GM19328 (cell line): ENCODE measurements around the gene SDK1.

Source experiments
- ATAC-seq: cut with Tn5 transposase; IDR thresholded peaks from one replicate; pipeline ENCODE4 v1.9.1; 2021; ENCODE audit warnings: mild to moderate bottlenecking, moderate library complexity; ENCODE audit not compliant: unreplicated experiment

The SDK1 gene

DNA sequence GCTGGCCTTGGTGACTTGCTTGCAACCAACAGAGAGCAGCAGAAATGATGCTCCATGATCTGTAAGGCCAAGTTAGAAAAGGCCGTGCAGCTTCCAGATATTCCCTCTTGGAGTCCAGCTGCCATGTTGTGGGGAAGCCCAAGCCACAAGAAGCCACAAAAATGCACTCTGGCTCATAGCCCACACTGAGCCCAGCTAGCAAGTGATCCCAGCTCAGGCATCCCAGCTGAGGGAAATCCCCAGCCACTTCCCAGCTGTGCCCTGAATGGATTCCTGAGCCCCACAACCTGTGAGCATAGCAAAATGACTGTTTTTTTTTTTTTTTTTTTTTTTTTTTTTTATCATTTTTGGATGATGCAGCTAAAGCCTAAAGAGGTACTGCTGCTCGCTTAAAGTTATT is 11.1 kb upstream of the SDK1 start:
- no peak for ATAC-seq

DNA sequence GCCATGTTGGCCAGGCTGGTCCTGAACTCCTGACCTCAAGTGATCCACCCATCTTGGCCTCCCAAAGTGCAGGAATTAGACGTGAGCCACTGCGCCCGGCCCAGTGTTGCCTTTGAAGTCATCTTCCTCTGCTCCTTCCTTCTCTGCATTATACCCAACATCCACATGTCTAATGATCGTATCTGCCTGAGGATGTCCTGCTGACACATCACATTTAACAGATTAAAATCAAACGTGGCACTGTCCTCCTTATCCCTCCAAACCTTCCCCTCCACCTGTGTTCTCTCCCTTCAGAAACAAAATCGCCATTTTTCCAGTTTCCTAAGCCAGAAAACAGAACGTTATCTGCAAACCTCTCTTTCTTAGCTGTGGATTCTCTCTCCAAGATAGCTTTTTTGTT is 8.4 kb upstream of the SDK1 start:
- no peak for ATAC-seq

DNA sequence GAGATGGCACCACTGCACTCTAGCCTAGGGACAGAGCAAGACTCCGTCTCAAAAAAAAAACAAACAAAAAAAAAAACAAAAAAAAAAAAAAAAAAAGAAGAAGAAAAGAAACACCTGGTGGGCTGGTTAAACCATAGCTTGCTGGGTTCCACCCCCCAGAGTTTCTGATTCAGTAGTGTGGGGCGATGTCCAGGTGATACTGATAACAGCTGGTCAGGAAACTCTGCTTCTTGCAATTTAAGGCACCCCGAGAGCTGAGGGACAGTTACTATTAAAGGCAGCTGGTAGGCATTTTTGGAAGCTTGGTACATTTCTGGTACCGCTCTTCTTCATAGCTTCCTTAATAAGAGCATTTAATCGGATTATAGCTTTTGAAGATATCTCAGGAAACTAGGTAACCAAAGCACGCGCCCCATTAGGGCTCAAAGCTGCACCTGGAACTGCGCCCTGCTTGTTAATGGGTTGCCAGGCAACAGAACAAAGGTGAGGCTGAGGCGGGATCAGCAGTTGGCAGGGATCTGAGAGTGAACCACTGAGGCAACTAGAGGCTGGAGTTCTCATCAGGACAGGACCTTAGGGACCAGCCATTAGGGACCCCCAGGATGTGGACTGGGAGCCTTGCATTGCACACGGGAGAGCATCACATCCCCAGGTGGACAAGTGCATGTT is 6.5 kb upstream of the SDK1 start:
- no peak for ATAC-seq

DNA sequence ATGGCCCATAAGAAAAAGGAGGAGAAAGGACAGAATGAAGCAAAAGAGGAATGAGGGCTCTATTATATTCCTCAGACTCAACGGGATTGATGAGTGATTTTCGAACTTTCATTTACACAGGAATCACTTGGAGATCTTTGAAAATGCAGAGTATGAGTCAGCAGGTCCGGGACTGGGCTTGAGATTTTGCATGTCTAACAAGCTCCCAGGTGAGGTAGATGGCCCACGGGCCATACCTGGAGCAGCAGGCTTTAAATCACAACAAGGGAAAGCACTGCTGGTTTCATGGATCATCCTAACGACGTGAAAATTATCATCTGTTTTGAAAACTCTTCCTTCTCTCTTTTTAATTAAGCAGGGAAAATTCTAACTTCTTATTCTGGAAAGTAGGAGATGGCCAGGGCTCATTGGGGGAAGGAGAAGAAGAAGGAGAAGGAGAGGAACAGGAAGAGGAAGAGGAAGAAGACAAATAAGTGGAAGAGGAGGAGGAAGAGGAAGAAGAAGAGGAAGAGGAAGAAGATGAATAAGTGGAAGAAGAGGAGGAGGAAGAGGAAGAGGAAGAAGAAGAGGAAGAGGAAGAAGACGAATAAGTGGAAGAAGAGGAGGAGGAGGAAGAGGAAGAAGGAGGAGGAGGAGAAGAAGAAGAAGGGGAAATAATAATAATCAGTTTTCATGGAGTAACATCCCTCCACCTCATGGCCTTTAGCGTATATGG is 3.8 kb upstream of the SDK1 start:
- no peak for ATAC-seq

DNA sequence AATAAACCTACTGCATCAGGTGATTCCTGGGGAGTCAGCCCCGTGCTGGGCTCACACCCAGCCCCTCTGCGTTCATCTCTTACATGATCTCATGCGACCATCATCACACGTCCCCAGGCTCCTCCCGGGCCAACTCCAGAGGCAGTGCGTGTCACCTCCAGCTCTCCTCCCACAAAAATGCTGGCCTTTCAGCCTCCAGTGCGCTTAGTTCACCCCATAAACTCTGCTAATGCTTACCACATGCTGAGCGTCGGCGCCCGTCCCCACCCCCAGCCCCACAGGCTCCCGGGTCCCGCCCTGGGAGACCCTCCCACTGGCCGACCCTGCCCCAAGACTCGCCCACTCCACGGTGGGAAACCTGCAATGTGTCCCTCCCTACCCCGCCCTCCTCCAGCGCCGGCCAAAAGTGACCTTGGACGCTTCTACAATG is 816 bp upstream of the SDK1 start:
- ATAC-seq, result no peak

DNA sequence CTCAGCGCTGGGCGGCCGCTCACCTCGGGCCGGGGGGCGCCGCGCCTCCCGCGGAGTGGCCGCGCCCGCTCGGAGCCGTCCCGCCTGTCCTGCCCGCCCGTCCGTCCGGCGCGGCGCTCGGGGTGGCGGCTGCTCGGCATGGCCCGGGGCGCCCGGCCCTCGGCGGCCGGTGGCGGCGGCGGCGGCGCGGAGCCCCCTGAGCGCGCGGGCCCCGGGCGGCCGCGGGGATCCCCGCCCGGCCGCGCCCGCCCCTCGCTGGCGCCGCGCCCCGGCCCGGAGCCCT is 338 bp downstream of the SDK1 start:
- ATAC-seq, result peak; percentile 3

DNA sequence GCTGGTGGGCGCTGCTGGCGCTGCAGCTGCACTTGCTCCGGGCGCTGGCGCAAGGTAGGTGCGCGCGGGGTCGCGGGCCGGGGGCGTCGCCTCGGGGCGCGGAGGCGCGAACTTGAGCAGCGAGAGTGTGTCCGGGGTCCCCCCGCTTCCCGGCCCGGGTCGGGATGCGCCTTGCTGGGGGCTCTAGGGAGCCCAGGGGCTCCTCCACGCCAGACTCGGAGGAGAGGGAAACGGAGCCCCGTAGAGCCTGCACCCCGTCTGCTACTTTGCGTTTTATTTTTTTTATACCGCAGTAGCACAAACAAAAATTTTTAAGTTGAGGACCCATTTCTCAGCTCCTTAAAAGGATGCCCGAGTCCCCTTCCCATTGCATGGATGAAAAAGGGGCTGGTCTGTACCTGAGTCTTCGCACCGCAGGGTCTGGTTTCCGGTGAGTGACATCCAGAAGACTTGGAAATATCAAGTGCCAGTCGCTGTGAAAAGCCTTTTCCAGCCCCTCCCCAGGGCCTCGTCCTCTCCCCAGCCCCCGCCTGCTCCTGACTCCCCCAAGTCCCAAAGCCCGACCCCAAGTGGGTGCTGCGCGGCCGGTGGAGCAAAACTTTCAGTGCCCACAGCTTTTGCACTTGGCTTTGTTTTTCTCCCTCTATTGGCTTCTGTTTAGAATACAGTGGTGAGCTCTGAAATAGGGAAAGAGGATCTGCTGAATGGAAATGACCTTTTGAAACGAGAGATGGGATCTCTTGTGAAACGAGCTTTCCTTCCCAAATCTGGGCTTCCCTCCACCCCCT is 973 bp downstream of the SDK1 start:
- no peak for ATAC-seq

DNA sequence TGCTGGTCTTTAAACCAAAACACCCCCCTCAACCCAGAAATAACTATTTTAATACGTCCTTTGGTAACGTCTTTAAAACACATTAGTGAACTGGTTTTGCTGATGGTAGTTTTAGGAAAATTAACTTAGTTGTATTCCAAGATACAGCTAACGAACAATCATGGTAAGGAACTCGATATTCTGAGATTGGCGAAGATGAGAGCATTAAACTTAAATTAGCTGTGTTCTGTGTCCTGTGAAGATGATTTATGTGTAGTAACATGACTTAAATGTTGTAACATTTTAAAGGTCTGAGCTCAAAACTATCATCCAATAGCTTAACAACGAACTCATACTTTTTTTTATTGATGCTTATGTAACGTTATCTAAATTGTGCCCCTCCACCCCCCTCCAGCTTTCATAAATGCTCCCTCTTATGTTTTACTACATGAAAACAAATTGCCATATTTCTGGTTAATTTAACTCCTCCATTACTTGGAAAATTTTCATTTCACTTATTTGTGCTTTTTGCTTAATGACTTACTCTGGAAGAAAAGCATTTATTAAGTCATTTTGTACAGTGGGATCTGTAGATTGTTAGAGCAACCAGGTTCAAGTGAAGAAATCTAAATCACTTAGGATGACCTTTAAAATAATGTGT is 1.7 kb downstream of the SDK1 start:
- ATAC-seq, result no peak

DNA sequence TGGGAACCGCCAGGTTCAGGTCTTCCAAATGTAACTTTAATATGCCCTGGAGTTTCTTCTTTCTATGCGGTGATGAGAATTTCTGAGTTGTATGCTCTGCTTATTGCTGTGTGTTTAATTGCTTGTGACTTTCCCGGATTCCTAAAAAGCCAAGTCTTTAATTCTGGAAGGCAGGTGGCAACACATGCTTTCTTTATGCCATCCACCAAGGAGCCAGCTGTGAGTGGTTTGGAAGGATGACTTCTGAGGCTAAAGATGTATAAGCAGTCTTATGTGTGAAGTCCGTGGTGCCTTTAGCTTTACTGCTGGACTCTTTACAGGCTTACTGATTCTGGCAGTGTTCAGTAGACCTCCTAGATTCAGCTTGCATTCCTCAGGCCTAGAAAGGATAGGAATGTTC is 3.1 kb downstream of the SDK1 start:
- no peak for ATAC-seq

DNA sequence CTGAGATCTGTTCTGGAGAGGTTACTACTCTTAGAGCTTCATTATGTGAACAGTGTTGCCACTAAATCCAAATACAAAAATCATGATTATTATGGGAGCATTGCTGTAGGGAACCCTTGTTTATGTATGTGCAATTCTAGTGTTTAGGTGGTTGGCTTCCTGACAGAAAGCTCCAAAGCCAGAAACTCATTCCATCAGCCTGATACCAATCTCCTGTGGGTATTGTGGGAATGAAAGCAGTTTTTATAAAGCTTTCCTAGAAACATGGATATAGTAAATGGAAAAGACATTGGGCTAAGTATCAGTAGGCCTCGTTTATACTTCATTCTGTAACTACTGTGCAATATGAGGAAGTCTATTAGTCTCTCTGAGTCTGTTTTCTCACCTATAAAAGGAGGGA is 6.4 kb downstream of the SDK1 start:
- no peak for ATAC-seq

DNA sequence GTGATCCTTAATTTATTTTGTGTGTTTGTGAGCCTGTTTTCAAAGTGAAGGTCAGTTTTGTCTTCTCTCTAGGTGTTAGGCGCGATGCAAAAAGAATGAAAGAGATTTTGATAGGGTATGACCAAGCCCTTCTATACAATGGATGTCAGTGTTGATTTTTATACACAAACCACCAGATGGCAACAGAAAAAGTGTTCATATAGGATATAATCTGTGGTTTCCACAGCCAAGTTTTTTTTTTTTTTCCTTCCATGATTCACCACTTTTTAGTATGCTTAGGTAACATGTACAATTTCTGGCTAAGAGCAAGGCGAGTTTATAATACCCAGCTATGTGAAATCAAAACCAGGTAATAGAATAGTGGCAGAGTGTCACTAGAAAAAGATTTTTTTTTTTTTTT is 8.1 kb downstream of the SDK1 start:
- no peak for ATAC-seq

DNA sequence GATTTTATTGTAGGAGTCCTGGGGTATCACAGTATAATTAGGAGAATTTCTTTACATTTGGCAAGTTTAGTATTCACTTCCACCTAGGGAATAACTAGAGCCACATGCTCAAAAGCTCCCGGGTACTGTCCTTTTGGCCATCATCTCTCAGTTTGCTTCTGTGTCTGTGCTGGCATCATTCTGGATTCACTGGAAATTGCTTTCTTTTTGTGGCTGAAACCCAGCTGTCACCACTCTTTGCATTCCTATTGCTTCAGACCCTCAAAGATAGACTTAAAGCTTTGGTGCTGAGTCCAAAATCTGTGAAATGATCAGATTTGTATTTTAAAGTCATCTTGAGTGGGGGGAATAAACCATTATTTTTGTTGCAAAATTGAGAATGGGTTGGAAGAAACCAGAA is 8.9 kb downstream of the SDK1 start:
- no peak for ATAC-seq

DNA sequence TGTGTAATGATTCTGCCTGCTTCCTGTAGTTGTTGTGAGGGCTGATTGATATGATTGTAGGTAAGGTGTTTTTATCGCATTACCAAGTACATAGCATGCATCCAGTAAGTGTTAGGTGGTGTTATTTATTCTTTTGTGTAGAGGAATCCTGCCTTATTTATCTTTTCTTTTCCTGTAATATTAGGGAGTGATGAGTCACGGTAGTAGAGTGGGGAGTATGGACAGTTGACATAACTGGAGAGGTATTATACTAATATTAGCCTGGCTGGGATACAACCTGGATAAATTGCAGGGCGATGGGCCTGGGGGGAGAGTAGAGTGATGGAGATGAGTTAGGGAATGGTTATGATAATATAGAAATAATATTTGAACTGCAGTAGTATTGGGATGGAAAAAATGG is 9.8 kb downstream of the SDK1 start:
- no peak for ATAC-seq

DNA sequence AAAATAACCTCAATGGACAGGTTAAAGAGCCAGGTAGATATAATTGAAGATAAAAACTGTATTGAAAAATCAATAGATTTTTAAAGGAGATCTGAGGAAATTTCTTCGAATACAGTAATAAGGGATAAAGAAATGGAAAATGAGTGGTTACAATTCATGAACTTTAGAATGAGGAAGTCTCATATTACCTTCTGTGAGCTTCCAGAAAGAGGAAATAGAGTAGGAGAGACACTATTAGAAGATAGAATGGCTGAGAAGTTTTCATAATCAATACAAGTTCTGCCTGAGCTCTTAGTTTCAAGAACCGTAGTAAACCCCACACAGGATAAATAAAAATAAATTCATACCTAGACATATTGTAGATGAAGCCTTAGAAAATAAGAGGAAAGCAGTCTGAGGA is 11.5 kb downstream of the SDK1 start:
- no peak for ATAC-seq

DNA sequence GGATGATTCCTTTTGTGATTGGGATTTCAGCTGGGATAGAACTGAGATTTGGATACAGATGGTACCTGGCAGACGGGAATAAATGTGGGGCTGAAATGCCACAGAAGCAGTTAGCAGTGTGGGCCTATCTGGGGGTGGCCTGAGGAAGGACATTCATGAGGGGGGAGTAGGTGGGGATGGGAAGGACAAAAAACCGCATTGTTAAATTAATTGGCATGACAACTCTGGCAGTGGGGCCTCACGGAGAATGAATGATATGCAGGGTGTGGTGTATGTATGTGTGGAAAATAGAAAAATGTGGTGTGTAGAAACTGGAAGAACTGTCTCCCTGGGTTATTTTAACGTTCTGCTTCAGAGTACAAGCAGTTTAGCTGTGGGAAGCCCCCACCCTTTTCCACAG is 17.8 kb downstream of the SDK1 start:
- no peak for ATAC-seq

DNA sequence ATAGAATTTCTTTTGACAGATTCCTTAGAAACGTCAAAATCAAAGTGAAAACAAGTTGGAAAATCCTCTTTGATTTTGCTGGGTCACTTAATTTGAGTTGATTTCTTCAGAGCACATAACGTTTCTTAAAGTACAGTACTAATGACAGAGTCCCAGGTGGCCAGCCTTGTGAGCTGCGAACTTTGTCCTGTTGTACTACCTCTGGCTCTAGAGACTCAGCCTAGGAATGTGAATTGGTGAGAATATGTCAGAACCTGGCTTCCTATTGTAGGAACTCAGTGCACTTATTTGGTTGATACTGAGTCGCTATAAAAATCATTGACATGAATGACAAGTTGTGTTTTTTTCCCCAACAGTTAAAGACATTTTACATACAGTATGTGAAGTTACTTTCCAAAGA is 20.2 kb downstream of the SDK1 start:
- ATAC-seq, result no peak

DNA sequence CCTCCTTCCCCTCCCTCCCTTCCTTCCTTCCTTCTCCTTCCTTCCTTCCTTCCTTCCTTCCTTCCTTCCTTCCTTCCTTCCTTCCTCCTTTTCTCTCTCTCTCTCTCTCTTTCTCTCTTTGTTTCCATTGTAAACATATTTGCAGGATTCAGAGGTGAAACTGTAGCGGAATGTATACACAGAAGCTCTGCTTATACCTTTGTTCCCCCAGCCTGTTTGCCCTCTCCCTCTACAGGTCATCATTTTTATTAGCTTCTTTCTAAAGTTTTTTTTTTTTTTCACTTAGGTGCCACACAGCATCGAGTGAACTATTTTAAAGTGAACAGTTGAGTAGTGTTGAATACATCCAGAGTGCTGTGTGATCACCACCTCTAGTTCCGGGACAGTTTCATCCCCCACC is 20.7 kb downstream of the SDK1 start:
- no peak for ATAC-seq

DNA sequence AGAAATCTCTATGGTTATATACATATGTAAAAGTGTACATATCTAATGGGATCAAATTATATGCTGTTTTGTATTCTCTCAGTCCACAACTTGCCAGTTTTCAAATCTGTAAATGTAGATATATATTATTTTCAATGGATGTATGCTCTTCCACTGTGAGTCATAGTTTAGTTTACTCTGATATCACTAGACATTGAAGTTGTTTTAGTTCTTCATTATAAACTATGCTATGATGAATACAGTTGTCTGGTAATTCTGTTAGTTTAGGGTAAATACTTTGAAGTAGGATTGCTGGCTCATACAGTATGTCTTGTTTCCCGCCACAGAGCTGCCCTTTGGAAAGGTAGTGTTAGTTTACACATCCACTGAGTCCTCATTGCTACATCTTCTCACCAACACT is 25.2 kb downstream of the SDK1 start:
- ATAC-seq, result no peak

DNA sequence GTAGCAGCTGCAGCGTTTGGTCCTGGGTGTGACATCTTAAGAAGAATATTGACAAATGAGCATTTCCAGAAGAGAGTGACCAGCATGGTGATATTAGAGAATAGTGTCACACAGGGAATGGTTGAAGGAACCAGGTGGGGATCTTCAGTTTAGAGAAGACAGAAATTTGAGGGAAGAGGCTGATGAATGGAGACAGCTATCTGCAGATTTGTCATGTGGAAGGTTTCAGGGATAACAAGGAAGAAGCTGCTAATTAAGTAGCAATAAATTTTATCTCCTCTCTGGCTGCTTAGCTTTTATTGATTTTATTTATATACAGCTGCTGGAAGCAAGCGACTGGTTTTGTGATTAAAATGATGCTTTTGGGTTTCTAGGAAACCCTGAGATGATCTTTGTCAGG is 26.0 kb downstream of the SDK1 start:
- ATAC-seq, result no peak

DNA sequence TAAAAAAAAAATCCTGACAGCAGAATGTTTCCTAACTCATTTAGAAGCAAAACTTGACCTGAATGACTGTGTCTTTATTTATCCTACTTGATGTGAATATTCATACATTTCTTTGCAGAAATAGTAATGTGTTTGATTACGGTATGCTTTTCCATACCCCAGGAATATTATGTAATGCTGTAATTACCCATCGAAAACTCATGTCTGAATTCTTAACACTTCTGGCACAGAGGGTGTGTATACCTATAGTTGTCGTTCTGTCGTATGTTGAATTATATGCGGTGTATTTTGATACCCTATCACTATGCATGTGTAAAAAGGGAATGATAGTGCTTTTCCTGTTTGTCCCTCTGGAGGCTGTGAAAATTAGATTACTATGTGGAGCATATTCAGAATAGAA is 26.6 kb downstream of the SDK1 start:
- ATAC-seq, result no peak

DNA sequence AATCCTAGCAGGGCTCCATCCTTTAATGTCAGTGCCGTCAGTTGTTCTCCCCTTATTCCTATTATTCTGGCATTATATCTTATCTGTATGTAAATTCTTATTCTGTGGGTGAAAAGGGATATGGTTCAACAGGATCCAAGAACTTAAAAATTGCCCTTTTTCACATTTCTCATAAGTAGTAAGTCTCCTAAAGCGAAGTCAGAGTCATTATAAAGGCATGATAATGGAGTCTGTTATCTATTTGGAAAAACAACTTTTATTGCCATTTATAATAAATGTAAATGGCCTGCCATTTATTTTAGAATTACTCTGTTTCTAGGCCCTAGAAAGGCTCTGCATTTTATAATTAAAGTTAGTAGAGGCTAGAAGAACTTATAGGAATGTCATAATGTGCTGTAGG is 31.3 kb downstream of the SDK1 start:
- no peak for ATAC-seq

DNA sequence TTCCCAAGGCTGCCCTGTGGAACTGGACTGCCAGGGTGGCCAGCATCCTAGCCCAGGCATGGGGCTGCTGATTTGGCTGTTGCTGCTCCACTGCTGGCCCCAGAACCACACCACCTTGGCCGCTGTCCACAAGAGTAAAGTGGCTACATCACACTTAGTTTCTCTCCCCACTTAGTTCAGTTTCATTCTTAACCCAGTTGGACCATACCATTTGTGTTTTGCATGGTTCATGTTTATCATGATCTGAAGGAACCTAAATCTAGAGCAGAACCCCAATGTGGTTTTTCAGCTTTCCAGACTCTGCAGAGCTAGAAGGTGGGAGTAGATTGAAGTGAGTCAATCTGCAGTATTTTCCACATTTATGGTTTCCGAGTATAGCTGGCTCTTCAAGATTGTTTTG is 32.8 kb downstream of the SDK1 start:
- ATAC-seq, result no peak
